ENCODE results near the gene AS3MT. TPM values are rescaled to one million over a fixed set of nuclear protein-coding genes. Genes with fewer than 3 reads are reported as not detected.
"Not testable (repeated sequence)": the region's sequence is repeated elsewhere in the genome, so short reads cannot be mapped to it uniquely, and the experiment has no call there.

Gene AS3MT
- polyA plus RNA-seq, 1 donor (not counting 4 experiments of a cell fraction or from before 2014, with no cell fraction given): 2.0 TPM

GRCh38 chr10:102926842-102927241 lies 57.6 kb downstream of the AS3MT start:
- Histone ChIP-seq H4K20me1 (ENCODE audit: control insufficient read depth, extremely low read depth, insufficient read depth, low read length) (no peaks in the 10 kb centered on the region), H3K9ac (ENCODE audit: control insufficient read depth, extremely low read depth, insufficient read depth, low read length) (no peak overlapping the region), H3K79me2 (ENCODE audit: control insufficient read depth, insufficient read depth, low read length) (no peaks in the 10 kb centered on the region), H3K9me3 (ENCODE audit: control insufficient read depth, low read depth, low read length) (no peaks in the 10 kb centered on the region), H3K4me1 (ENCODE audit: control insufficient read depth, extremely low read depth, insufficient read depth, low read length) (no peaks in the 10 kb centered on the region), H3K4me3 (ENCODE audit: control insufficient read depth in 2 of 3, extremely low read depth in 1 of 3, insufficient read depth in 2 of 3, low read depth in 1 of 3, low read length in 3 of 3) (no peak overlapping the region), H2AFZ (ENCODE audit: control insufficient read depth, low read length) (no peak overlapping the region), H3K9me1 (ENCODE audit: control insufficient read depth, extremely low read depth, insufficient read depth, low read length) (no peaks in the 10 kb centered on the region), H3K36me3 (ENCODE audit: control insufficient read depth in 2 of 2, extremely low read depth in 1 of 2, insufficient read depth in 2 of 2, low read length in 2 of 2) (no peaks in the 10 kb centered on the region), H3K27ac (ENCODE audit: control insufficient read depth, insufficient read depth, low read length) (no peak overlapping the region), H3K4me2 (ENCODE audit: control insufficient read depth, extremely low read depth, insufficient read depth, low read depth, low read length) (no peak overlapping the region), H3K27me3 (ENCODE audit: control insufficient read depth, extremely low read depth, insufficient read depth, low read length) (no peaks in the 10 kb centered on the region)
- dilution Hi-C loops (cut with MboI; ENCODE audit: extremely low pct_ligation_motif_present, low sequenced_read_pairs): no loop called here
- TF ChIP-seq EZH2 (IDR thresholded peaks at IDR 0.05; ENCODE audit: low read length): no peak
- no peak for TF ChIP-seq CTCF (optimal IDR thresholded peaks at IDR 0.05 in 1 of 3, IDR thresholded peaks at IDR 0.05 in 1 of 3, conservative IDR thresholded peaks at IDR 0.05 in 1 of 3; ENCODE audit: extremely low read depth in 1 of 3, insufficient read depth in 2 of 3, low read length in 3 of 3)
- no peak for DNase-seq (ENCODE audit: low read depth, low spot score)
- no peak for FAIRE-seq

GRCh38 chr10:102927311-102928010 lies 58.2 kb downstream of the AS3MT start:
- H3K79me2 ChIP-seq (ENCODE audit: control insufficient read depth, insufficient read depth, low read length): no peaks in the 10 kb centered on the region
- no peaks in the 10 kb centered on the region for H3K27me3 ChIP-seq (ENCODE audit: control insufficient read depth, extremely low read depth, insufficient read depth, low read length)

DNA sequence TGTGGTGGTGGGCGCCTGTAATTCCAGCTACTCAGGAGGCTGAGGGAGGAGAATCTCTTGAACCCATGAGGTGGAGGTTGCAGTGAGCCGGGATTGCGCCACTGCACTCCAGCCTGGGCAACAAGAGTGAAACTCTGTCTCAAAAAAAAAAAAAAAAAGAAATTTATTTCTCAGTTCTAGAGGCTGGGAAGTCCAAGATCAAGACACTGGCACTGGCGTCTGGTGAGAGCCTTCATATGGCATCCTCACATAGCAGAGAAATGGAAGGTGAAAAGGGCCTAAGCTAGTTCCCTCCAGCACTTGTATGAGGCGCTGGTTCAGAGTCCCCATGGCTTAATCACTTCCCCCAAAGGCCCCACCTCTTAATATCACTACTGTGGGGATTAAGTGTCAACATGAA lies 59.2 kb downstream of the AS3MT start:
- H3K79me2 ChIP-seq (ENCODE audit: control insufficient read depth, insufficient read depth, low read length); H3K9me3 ChIP-seq (ENCODE audit: control insufficient read depth, low read depth, low read length); DNase-seq (ENCODE audit: low read depth, low spot score); H3K4me2 ChIP-seq (ENCODE audit: control insufficient read depth, extremely low read depth, insufficient read depth, low read depth, low read length); H3K9ac ChIP-seq (ENCODE audit: control insufficient read depth, extremely low read depth, insufficient read depth, low read length); H2AFZ ChIP-seq (ENCODE audit: control insufficient read depth, low read length); H3K36me3 ChIP-seq (ENCODE audit: control insufficient read depth in 2 of 2, extremely low read depth in 1 of 2, insufficient read depth in 2 of 2, low read length in 2 of 2); H3K4me3 ChIP-seq (ENCODE audit: control insufficient read depth in 2 of 3, extremely low read depth in 1 of 3, insufficient read depth in 2 of 3, low read depth in 1 of 3, low read length in 3 of 3); FAIRE-seq; H4K20me1 ChIP-seq (ENCODE audit: control insufficient read depth, extremely low read depth, insufficient read depth, low read length); H3K4me1 ChIP-seq (ENCODE audit: control insufficient read depth, extremely low read depth, insufficient read depth, low read length); H3K27me3 ChIP-seq (ENCODE audit: control insufficient read depth, extremely low read depth, insufficient read depth, low read length); H3K27ac ChIP-seq (ENCODE audit: control insufficient read depth, insufficient read depth, low read length); dilution Hi-C loops (cut with MboI; ENCODE audit: extremely low pct_ligation_motif_present, low sequenced_read_pairs); H3K9me1 ChIP-seq (ENCODE audit: control insufficient read depth, extremely low read depth, insufficient read depth, low read length): not testable (repeated sequence)

More at GRCh38 chr10:102927311-102928010, 58.2 kb downstream of the AS3MT start:
- DNase-seq (ENCODE audit: low read depth, low spot score) (no peak), FAIRE-seq (no peak)
- Histone ChIP-seq H3K9me1 (ENCODE audit: control insufficient read depth, extremely low read depth, insufficient read depth, low read length) (no peaks in the 10 kb centered on the region), H3K4me3 (ENCODE audit: control insufficient read depth in 2 of 3, extremely low read depth in 1 of 3, insufficient read depth in 2 of 3, low read depth in 1 of 3, low read length in 3 of 3) (no peak overlapping the region), H3K9me3 (ENCODE audit: control insufficient read depth, low read depth, low read length) (no peaks in the 10 kb centered on the region), H2AFZ (ENCODE audit: control insufficient read depth, low read length) (no peak overlapping the region), H3K4me2 (ENCODE audit: control insufficient read depth, extremely low read depth, insufficient read depth, low read depth, low read length) (no peak overlapping the region), H4K20me1 (ENCODE audit: control insufficient read depth, extremely low read depth, insufficient read depth, low read length) (no peaks in the 10 kb centered on the region), H3K36me3 (ENCODE audit: control insufficient read depth in 2 of 2, extremely low read depth in 1 of 2, insufficient read depth in 2 of 2, low read length in 2 of 2) (no peaks in the 10 kb centered on the region), H3K27ac (ENCODE audit: control insufficient read depth, insufficient read depth, low read length) (no peak overlapping the region), H3K9ac (ENCODE audit: control insufficient read depth, extremely low read depth, insufficient read depth, low read length) (no peak overlapping the region), H3K4me1 (ENCODE audit: control insufficient read depth, extremely low read depth, insufficient read depth, low read length) (no peaks in the 10 kb centered on the region)
- dilution Hi-C loops (cut with MboI; ENCODE audit: extremely low pct_ligation_motif_present, low sequenced_read_pairs): no loop called here
- TF ChIP-seq EZH2 (IDR thresholded peaks at IDR 0.05; ENCODE audit: low read length): no peak
- TF ChIP-seq CTCF (optimal IDR thresholded peaks at IDR 0.05 in 1 of 3, IDR thresholded peaks at IDR 0.05 in 1 of 3, conservative IDR thresholded peaks at IDR 0.05 in 1 of 3; ENCODE audit: extremely low read depth in 1 of 3, insufficient read depth in 2 of 3, low read length in 3 of 3): no peak

Data from keratinocyte (primary cell).